Left hindlimb (tissue), 1 donor: Measurements from ENCODE around the gene CCDC188.

Experiments used
- DNase-seq: peaks from one replicate; pipeline ENCODE4 v3.0.0-alpha.2; 2018

Gene CCDC188

DNA sequence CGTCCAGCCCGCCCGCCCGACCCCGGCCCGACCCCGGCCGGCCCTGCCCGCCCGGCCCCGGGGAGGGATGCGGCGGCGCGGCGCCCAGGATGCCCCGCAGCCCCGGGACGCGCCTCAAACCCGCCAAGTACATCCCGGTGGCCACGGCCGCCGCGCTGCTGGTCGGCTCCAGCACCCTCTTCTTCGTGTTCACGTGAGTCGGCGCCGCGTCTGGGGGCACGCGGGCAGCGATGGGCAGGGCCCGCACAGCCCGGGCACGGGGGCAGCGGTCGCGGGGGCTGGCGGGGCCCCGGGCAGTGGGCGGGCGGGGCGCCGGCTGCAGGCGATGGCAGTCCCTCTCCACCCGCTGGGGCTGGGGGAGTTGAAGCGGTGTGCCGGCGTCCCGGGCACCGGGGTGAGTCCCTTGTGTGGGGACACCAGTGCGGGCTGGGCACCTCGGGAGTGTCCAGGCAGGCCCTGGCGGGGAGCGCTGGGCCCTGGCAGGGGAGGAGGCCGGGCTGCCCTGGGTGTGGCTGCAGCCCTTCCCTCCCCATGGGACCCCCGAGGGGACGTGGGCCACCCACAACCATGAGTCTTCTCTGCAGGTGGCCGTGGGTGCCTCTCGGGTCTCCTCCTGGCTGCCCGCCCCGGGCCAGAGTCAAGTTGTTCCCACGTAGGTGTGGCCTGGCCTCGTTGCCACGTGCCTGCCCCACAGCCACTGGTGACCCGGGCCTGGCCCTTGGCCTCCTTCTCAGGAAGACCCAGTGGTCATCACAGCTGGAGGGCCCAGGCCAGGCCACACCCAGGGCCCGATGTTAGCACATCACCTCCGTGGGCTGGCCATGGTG, 18.8 kb downstream of the CCDC188 start:
- DNase-seq: no peak

DNA sequence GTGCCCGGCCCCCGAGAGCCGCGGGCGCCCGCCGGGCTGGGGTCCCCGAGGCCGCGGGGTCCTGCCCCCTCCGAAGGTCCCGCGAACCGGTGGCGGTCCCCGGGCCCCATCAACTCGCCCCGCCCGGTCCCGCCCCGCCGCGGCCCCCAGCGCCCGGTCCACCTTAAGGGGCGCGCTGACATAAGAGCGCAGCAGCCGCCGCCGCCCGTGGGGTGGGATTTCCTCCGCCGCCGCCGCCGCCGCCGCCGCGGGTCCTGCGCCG, 19.3 kb downstream of the CCDC188 start, which contains the start of gene ZDHHC8:
Gene ZDHHC8, plus strand, starts transcription at position 208 of the 262 bp plus-strand sequence. CDS start 144 bp downstream, outside the sequence.
- DNase-seq: peak; percentile 67

DNA sequence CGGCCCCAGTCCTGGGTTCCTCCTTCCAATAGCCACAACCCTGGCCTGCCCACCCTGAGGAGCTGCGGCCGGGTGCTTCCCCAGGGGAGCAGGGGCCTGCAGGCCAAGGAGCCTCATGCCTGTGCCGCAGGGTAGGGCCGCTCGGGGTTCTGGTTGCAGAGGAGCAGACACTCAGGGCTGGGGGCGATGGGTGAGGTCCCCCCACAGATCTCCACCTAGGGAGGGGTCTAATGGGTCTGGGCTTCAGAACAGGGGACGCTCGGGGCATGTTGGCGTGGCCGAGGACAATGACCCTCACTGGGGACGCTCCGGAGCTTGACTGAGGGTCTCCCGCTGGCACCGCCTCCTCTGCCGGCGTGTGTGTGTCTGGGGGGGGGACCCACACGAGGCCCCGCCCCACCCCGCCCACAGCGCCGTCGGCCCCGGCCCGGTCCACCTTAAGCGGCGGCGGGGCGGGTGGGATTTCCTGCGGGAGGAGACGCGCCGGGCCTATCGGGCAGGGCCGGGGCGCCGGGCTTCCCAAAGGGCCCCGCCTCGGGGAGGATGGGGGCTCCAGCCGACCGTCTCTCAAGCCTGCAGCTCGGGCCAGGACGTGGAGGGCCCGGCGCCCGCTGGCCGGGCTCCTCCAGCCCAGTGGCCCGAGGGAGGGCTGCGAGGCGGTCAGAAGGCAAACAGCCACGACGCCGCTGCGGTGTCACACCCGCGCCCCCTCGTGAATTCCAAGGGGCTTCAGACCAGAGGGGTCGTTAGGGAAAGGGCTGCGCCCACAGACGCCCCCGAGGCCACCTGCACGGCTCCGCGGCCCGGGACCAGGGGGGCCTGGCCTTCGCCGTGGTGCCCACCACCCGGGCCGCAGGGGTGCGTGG, 19.9 kb downstream of the CCDC188 start:
- DNase-seq: peak; percentile 87

DNA sequence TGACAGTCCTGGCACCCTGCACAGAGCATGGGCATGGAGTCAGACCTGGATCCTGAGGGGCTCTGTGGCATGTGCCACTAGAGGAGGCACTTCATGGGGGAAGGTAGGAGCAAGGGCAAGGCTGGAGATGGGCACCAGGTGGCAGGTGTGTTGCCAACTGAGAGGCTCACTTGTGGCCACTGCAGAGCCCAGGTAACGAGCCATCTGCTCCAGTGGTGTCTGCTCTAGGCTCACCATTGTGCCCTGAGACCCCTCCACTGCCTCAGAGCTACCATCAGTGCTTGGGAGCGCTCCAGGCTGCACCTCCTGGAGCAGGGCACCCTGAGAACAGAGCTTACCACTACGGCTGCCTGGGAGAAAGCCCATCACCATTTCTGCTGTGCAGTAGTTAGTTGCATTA, 20.5 kb downstream of the CCDC188 start:
- DNase-seq: no peak

DNA sequence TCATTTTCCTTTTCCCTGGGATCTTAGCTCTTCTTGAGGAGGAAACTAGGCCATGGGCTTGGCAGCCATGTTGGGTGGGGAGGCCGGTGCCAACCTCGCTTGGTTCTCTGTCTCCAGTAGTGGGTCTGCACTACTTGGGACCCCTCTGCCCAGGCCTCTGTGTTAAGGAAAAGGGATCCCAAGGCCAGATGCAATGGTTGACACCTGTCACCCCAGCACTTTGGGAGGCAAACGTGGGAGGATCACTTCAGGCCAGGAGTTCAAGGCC, 21.2 kb downstream of the CCDC188 start:
- DNase-seq: no peak

DNA sequence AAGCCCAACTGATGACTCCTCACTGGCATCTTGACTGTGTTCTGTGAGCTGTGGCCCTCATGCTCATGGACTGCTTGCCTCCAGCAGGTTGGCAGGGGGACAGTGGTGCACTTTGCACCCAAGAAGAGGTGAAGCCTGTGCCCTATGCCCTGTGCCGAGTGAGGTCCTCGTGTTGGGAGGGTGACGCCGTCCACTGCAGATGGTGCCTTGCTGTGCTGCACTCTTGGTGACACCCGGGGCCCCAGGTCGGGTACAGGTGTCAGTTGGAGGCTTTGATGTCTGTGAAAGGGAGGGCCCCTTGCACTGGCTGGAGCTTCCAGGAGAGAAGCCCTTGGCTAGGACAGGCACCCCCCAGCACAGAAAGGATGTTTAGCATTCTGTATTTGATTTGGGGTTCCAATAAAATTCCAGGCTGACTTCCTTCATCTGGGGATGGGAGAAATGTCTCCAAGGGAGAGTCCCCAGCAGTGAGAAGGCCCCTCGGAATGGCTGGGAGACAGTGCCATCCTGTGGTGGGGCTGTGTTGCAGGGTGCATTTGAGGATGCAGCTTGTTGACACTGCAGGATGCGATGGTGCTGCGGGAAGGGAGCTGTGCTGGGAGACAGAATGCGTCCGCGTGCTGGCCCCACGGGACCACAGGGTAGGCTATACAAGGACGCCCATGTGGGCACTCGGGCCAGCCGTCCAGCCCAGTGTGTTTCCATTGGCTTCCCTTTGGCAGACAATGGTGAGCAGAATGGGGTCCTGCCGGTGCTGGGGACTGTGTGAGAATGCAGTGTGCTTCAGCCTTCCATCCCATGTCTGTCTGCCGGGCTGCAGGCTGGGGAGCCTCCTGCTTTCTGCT, 21.7 kb downstream of the CCDC188 start:
- no peak for DNase-seq

DNA sequence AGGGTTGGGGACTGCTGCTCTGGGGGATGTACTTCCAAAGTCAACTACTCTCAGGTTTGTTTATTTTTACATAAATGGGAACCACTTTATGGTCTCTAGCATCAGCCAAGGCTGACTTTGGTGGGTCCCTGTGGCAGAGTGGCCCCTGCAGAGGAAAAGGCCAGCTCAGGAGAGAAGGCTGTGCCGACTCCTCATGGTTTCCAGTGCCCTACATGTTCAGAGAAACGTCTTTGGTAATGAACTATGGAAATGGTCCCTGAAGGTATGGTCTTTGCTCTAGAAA, 22.3 kb downstream of the CCDC188 start:
- no peak for DNase-seq

DNA sequence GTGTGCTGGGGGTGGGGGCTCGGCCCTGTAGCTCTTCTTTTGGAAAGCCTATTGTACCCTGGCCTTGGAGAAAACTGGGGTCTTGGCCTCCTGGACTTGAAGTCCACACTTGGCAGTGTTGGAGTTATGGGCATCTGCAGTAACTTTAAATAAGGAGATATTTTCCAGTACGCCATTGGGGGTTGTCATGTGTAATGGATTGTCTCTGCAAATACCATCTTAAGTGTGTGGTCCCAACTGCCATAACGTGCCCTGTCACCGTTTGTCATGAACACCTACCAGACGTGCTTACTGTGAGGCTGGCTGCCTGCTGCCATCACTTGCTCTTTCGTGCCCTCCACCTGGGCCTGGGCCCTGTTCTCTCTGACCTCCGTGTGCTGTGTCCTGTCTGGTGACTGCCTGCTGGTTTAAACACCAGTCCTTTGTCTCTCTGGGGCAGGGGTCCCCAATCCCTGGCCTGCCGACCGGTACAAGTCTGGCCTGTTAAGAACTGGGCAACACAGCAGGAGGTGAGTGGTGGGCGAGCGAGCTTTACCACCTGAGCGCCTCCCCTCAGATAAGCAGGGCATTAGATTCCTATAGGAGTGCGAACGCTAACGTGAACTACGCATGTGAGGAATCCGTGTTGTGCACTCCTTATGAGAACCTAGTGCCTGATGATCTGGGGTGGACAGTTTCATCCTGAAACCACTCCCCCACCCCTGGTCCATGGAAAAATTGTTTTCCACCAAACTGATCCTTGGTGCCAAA, 22.8 kb downstream of the CCDC188 start:
- no peak for DNase-seq

DNA sequence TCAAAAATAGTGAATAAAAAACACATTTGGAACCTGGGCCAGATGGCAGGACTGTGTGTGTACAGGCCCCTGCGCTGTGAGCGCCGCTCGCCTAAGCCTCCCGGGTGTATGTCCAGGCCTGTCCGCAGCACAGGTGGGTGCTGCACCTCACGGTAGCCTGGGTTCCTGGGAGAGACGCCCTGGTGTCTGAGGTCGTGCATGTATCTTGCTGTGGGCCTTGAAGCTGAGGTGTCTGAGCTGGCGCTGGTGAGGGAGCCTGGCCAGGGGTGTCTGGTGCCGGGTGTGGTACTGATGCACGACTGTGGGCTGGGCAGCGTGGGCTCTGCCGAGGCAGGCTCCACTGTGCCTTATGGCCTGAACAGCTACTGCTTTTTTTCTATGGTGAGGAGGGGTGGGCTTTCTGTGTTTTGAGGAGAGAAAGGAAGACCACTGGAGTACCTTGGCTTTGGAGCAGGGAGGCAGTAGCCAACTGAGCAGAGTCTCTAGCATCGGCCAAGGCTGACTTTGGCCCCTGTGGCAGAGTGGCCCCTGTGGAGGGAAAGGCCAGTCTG, 23.5 kb downstream of the CCDC188 start:
- no peak for DNase-seq

DNA sequence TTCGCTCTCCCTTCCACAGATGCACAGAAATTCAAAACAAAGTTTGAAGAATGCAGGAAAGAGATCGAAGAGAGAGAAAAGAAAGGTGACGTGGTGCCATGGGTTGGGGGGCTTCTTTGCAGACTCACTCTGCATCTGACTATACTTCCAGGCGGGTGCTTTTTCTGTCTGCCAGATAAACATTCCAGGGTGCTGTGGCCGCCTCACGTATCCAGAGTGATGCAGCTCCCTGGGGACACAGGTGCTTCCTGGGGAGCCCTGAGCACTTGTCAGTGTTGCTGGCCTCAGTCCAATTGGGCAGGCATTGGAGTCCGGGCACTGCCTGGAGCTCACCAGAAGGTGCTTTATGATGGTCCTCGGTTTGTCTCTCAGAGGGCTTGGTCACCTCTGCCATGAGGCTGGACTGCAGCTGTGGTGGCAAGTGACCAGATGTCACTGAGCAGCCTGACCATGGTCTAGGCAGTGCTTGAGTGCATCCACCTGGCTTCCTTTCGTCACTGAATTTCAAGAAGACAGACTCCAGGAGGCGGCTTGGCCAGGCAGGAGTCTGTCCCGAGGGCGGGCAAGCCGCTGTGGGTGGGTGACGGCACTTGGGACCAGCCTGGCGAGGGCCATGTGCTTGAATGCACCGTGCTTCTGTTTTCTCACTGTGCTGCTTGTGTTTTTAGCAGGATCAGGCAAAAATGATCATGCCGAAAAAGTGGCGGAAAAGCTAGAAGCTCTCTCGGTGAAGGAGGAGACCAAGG, 24.4 kb downstream of the CCDC188 start:
- no peak for DNase-seq

DNA sequence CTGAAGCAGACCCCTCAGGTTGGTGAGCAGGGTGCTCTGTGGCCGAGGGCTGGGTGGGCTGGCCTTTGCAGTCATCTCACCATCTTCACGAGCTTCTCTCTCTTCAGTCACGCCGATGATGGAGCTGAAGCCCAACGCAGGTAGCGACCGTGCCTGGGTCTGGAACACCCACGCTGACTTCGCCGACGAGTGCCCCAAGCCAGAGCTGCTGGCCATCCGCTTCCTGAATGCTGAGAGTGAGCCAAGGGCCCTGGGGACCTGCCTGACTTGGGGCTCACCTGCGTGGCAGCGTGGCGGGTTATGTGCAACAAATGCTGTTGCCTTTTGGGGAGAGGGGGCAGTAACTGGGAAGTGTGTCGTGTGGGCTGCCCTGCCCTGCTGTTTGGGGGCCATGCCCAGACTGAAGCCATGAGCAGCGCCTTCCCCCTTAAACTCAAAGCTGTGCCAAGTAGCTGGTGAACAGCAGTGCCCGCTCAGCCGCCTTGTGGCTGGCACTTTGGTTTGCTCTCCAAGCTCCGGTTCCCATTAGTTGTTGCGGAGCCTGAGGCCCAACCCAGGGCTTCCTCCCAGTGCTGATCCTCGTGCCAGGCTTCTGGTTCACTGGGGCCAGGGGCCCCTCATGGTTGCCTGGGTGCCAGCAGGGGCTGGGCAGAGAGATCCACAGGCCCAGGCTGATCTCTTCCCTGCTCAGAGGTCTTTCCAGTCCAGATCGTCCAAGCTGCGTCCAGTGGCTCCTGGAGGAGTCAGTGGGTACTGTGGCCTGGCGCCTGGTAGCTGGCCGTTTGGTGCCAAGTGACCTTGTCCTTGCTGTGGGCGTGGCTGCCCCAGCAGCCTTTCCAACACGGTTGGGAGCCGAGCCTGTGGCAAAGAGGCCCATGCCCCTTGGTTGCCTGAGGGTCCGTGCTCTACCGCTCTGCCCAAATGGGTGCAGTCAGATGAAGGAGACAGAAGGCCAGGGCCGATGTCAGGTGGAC, 25.4 kb downstream of the CCDC188 start:
- DNase-seq: no peak

DNA sequence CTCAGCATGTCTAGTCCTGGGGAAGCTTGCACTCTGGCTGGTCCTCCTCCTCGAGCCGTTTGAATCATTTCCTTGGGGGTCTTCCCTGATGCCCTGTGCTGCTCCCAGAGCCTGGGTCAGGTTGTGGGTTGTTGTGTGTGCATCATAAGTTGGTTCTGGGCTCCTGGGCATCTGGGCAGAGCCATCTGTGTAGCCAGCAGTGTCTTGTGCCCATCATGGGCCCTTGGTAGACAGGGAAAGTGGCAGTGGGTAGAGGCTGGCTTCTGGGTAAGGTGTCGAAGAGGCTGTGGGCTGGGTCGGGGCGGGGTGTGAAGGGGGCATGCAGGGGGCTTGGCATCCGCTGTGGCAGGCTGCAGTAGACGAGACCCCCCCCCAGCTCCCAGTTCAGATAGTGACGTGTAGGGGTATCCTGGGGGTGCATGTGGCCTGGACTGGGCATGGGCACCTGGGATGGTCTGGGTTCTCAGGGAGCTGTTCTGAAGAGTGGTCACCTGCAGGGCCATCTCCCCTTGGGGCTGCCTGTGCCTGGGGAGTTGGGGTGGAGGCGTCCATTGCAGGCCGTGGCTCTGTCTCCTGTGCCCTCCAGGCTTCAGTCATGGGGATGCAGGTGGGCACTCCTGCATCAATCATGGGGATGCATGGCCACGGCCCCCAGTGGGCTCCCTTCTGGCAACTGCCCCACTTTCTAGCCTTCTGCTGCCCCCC, 26.6 kb downstream of the CCDC188 start:
- DNase-seq: no peak

DNA sequence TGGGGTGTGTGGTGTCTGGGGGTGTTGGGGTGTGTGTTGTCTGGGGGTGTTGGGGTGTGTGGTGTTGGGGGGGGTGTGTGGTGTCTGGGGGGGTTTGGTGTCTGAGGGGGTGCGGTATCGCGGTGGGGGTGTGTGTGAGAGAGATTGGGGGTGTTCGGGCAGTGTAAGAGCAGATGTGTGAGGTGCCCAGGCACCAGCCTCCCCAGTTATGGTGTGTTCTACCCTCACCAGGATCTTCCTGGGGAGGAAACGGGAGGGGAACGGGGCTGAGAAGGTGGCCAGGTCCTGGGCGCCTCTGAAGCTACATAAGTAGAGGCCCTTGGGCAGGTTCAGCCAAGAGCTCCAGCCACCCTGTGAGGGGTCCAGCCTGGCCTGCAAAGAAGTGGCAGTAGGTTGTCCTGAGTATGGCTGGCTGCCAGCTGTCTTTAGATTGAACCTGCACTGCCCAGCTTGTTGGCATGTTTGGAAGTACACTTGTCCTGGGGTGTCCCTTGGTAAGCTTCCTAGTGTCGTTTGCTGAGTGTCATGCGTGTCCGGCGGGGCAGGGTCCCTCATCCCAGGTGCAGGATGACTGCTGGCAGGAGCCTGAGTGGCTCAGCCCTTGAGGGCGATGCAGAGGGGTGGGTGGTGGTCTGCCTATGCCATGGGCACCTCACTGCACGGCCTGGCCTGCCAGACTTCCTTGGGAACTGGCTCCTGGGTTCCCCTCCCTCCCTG, 27.3 kb downstream of the CCDC188 start:
- DNase-seq: no peak

DNA sequence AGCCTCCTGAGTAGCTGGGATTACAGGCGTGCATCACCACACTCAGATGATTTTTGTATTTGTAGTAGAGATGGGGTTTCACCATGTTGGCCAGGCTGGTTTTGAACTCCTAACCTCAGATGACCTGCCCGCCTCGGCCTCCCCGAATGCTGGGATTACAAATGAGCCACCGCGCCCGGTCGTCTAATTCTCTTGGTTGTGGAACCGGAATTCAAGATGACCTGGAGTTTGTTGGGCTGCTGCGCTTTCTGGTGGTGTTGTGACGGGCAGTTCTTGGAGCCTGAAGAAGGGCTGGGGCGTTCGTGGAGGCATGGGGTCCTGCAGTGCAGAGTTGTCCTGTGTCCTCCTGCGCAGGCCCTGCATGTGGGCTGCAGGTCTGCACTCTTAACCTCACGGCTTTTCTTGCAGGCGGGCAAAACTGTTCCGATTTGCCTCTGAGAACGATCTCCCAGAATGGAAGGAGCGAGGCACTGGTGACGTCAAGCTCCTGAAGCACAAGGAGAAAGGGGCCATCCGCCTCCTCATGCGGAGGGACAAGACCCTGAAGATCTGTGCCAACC, 28.9 kb downstream of the CCDC188 start:
- DNase-seq: no peak

DNA sequence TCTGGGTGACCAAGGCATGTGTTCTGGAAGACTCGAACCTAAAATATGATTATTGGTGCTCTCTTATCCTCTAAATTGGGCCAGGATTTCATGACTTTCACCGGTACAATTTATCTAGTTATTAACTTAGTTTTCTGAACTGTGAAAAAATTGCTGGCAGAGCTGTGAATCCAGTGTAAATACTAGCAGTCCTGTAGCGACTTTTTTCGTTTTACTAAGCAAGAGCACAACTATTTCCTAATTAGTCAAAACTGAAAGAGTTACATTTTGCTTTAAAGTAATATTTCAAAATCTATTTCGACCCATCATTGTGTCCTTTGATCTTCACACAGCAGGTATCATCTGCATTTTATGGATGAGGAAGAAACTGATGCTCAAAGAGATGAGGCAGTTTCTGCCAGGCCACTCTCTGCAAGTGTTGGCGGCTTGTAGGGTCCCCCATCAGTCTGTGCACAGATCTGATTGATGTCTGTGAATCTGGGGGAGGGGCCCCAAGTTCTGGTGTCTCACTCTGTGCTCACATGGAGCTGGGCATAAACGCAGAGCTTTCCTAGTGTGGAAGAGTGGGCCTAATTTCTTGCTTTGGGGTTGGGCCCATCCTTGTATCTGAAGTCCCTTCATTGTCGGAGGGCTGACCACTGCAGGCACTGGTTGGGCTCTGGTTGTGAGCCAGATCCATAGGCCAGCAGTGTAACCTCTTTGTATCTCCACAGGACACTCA, 32.4 kb downstream of the CCDC188 start:
- DNase-seq: peak; percentile 23

DNA sequence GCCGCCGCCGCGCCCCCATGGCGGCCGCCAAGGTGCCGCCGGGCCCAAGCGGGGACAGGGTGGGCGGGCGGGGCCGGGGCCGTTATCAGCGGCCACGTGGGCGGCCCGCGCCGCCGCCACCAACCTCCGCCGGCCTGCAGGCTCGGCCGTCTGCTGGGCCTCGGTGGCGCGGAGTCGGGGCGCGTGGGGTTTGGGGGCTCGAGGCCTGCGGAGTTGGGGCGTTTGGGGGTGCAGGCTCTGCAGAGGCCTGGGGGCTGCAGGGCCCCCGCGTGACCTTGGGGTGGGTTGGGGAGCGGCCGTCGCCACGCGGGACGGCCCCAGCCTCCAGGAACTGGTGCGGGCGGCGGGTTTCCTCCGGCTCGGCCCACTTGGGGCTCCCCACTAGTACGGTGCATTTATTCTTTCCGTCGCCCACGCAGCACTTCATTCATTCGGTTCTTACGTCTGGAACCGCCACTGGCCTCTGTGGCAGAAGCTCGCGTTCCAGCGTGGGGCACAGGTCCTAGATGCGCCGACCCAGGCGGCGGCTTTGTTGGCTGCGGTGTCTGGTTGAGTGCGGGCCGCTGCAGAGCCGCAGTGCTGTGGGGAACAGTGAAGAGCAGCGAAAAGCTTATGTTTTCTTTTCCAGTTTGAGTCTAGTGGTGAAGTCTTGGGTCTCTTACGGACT, 33.1 kb downstream of the CCDC188 start:
- peak; percentile 56 for DNase-seq

DNA sequence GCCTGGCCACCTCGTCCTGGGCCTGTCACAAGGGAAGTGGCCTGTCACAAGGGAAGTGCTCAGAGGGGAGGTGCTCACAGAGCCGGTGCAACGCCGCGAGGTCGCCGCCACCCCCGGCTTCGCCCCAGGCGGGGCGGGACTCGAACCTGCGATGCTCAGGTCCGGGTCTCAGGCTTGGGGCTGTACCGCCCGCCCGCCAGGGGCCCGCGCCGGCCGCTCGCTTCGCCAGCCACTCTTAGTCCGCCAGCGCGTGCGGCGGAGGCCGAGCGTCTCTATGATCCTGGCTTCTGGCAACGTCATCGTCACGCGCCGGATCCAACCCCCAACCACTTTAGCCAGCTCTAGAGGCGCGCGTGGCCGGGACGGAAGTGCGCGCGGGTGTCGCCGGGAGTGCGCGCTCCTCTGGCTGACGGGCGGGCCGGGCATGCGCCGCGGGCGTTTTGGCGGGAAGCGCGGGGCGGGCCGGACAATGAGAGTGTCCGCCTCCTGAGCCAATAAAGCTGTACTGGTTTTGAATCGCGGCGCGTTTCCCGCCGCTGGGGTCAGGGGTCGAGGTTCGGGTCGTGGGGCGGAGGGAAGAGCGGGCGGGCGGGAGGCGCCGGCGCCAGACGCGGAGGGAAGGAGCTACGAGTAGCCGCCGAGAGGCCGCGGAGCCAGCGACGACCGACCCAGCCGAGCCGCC, 33.8 kb downstream of the CCDC188 start, which contains the start of gene TRMT2A:
Gene TRMT2A, minus strand, starts transcription at position 276 of the 682 bp plus-strand sequence. CDS start 320 bp downstream, outside the sequence.
- DNase-seq: peak; percentile 98
